Thyroid gland (tissue), 4 donors: Measurements from ENCODE around the gene ZC3H6.

Experiments used
- POLR2A ChIP-seq, 2 donors: fragments of 450-650 bp; IDR thresholded peaks; one replicate each; pipeline ENCODE4 v1.6.1; 2017; ENCODE audit warnings: antibody characterized with exemption in 2 of 2, mild to moderate bottlenecking in 2 of 2, moderate library complexity in 1 of 2
- TF ChIP-seq, protein P1 (sequence below), 6 experiments: fragments of 200-600 bp in 3 of 6; fragments of 450-650 bp in 3 of 6; sonication (generic) in 3 of 6; IDR thresholded peaks; one replicate each; pipeline ENCODE4 v1.5.1; 2016 to 2019; ENCODE audit warnings: antibody characterized with exemption in 6 of 6, mild to moderate bottlenecking in 2 of 6, inconsistent platforms in 1 of 6, moderate library complexity in 1 of 6

DNA sequence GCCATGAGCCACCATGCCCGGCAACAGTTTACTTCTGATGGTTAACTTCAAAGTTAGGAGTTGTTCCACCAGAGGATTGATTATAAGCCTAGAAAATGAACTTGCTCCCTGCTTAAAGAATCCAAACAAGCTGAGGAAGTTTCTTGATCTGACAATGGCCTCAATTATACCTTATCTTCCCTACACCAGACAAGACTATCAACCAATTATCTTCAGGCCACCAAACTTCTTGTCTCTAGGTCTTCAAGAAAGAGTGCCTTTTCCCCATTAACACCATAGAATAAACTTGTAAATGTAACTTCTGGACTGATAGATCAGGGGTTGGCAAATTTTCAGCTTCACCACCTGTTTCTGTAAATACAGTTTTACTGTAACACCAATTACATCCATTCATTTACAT, 35.5 kb upstream of the ZC3H6 start:
- TF ChIP-seq, protein P1, sequence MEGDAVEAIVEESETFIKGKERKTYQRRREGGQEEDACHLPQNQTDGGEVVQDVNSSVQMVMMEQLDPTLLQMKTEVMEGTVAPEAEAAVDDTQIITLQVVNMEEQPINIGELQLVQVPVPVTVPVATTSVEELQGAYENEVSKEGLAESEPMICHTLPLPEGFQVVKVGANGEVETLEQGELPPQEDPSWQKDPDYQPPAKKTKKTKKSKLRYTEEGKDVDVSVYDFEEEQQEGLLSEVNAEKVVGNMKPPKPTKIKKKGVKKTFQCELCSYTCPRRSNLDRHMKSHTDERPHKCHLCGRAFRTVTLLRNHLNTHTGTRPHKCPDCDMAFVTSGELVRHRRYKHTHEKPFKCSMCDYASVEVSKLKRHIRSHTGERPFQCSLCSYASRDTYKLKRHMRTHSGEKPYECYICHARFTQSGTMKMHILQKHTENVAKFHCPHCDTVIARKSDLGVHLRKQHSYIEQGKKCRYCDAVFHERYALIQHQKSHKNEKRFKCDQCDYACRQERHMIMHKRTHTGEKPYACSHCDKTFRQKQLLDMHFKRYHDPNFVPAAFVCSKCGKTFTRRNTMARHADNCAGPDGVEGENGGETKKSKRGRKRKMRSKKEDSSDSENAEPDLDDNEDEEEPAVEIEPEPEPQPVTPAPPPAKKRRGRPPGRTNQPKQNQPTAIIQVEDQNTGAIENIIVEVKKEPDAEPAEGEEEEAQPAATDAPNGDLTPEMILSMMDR (IDR thresholded peaks at IDR 0.05) = no peak
- TF ChIP-seq POLR2A (IDR thresholded peaks at IDR 0.05) = no peak
